ENCODE results near the gene TMC5.
"Not testable (repeated sequence)": the region's sequence is repeated elsewhere in the genome, so short reads cannot be mapped to it uniquely, and the experiment has no call there.

GRCh38 chr16:19543278-19543996, 125.8 kb downstream of the TMC5 start:
- TF ChIP-seq, protein P1, sequence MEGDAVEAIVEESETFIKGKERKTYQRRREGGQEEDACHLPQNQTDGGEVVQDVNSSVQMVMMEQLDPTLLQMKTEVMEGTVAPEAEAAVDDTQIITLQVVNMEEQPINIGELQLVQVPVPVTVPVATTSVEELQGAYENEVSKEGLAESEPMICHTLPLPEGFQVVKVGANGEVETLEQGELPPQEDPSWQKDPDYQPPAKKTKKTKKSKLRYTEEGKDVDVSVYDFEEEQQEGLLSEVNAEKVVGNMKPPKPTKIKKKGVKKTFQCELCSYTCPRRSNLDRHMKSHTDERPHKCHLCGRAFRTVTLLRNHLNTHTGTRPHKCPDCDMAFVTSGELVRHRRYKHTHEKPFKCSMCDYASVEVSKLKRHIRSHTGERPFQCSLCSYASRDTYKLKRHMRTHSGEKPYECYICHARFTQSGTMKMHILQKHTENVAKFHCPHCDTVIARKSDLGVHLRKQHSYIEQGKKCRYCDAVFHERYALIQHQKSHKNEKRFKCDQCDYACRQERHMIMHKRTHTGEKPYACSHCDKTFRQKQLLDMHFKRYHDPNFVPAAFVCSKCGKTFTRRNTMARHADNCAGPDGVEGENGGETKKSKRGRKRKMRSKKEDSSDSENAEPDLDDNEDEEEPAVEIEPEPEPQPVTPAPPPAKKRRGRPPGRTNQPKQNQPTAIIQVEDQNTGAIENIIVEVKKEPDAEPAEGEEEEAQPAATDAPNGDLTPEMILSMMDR (IDR thresholded peaks at IDR 0.05), result not testable (repeated sequence)
- not testable (repeated sequence) for TF ChIP-seq POLR2A (IDR thresholded peaks at IDR 0.05)

Measured in thyroid gland (tissue), 4 donors.